GM23248 (cell line): ENCODE measurements around the gene L3MBTL2.

Experiments used
- EZH2 ChIP-seq: fragments of 200-600 bp; sonication (generic); IDR thresholded peaks from 2 replicates; pipeline ENCODE4 v1.6.1; 2018; ENCODE audit warnings: antibody characterized with exemption, mild to moderate bottlenecking; ENCODE audit not compliant: insufficient read depth, poor library complexity, severe bottlenecking
- EZH2phosphoT487 ChIP-seq: fragments of 200-600 bp; sonication (generic); IDR thresholded peaks from 2 replicates; pipeline ENCODE4 v1.6.1; 2018; ENCODE audit warnings: antibody characterized with exemption, moderate library complexity, mild to moderate bottlenecking, low read depth; ENCODE audit not compliant: insufficient read depth

DNA sequence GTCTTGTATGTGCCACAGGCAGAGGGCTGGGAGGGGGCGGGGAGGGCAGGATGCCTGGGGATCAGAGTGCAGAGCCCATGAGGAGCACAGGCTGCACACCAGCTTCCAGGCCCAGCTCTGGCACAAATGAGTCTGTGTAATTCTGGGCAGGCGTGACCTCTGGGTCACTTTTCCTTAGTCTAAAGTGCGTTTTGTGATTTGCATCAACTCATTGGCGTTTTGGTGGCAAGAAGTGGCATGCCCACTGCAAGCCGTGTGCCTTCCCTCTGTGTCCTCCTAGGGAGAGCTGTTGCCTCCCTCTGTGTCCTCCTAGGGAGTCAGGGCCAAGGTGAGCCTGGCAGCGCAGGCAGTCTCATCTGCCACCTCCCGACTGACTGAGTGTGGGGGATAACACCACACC is 18.4 kb downstream of the L3MBTL2 start:
- TF ChIP-seq EZH2 (no peak), EZH2phosphoT487 (no peak)
